OCI-LY7 (cell line): ENCODE measurements around the gene PLD1. TPM values are rescaled to one million over a fixed set of nuclear protein-coding genes. Genes with fewer than 3 reads are reported as not detected.
"Not testable (repeated sequence)": the region's sequence is repeated elsewhere in the genome, so short reads cannot be mapped to it uniquely, and the experiment has no call there.

Experiments
- BruUV-seq: library from RNA; stranded (reverse); fragments of 400-500 nt; replicated peaks from 2 replicates; lab custom pipeline; 2021; lab: Mats Ljungman, UMichigan
- CTCF ChIA-PET: fragments of 300-600 bp; sonication (Branson Sonifier 250); formaldehyde crosslinking; loops from one replicate; lab custom pipeline; 2022; ENCODE audit warnings: antibody characterized with exemption; ENCODE audit not compliant: unreplicated experiment; lab: Charles Lee
- POLR2A ChIA-PET: fragments of 300-600 bp; sonication (Branson Sonifier 250); formaldehyde crosslinking; loops from one replicate; lab custom pipeline; 2022; ENCODE audit warnings: antibody characterized with exemption; lab: Charles Lee
- DNase-seq: peaks from one replicate; pipeline ENCODE4 v3.0.0-alpha.2; 2015; ENCODE audit warnings: low spot score
- H2AFZ ChIP-seq: fragments of 200-600 bp; sonication (generic), shearing (Covaris generic); 2 replicates; pipeline ENCODE4 v1.6.1; 2014; ENCODE audit warnings: mild to moderate bottlenecking, antibody characterized with exemption, low read length, moderate library complexity
- H3K27ac ChIP-seq: fragments of 200-600 bp; sonication (generic); 2 replicates; pipeline ENCODE4 v1.5.1; 2014; ENCODE audit warnings: mixed run types, low read depth, mild to moderate bottlenecking, moderate library complexity, low read length, inconsistent platforms; ENCODE audit not compliant: poor library complexity, severe bottlenecking
- H3K36me3 ChIP-seq: fragments of 200-600 bp; sonication (generic); 2 replicates; pipeline ENCODE4 v1.6.1; 2014; ENCODE audit warnings: mild to moderate bottlenecking, antibody characterized with exemption, low read length, moderate library complexity, mixed read lengths; ENCODE audit not compliant: insufficient read depth
- H3K4me1 ChIP-seq: fragments of 200-600 bp; sonication (generic); 2 replicates; pipeline ENCODE4 v1.5.1; 2014; ENCODE audit warnings: mild to moderate bottlenecking, low read length; ENCODE audit not compliant: insufficient read depth, poor library complexity, severe bottlenecking
- H3K4me2 ChIP-seq: fragments of 200-600 bp; sonication (generic); 2 replicates; pipeline ENCODE4 v1.6.1; 2014; ENCODE audit warnings: mild to moderate bottlenecking, low read length
- H3K4me3 ChIP-seq: fragments of 200-600 bp; sonication (generic); 2 replicates; pipeline ENCODE4 v1.5.1; 2014; ENCODE audit warnings: mild to moderate bottlenecking, low read depth, low read length; ENCODE audit not compliant: poor library complexity, severe bottlenecking
- H3K79me2 ChIP-seq: fragments of 200-600 bp; sonication (generic); 2 replicates; pipeline ENCODE4 v1.6.1; 2016; ENCODE audit warnings: low read depth, mild to moderate bottlenecking, low read length, moderate library complexity, mixed read lengths; ENCODE audit not compliant: insufficient read depth
- H3K9me2 ChIP-seq: fragments of 200-600 bp; sonication (generic); 2 replicates; pipeline ENCODE4 v1.6.1; 2016; ENCODE audit warnings: mild to moderate bottlenecking, low read length, mixed read lengths; ENCODE audit not compliant: insufficient read depth
- H3K9me3 ChIP-seq: fragments of 200-600 bp; sonication (generic); 2 replicates; pipeline ENCODE4 v1.6.1; 2014; ENCODE audit warnings: mild to moderate bottlenecking, mixed run types, low read length, mixed read lengths
- H4K20me1 ChIP-seq: fragments of 200-600 bp; sonication (generic); 2 replicates; pipeline ENCODE4 v1.6.1; 2014; ENCODE audit warnings: mild to moderate bottlenecking, antibody characterized with exemption, low read length, moderate library complexity, mixed read lengths; ENCODE audit not compliant: insufficient read depth
- CTCF ChIP-seq: fragments of 200-600 bp; sonication (generic); conservative IDR thresholded peaks from 2 replicates; pipeline ENCODE4 v1.5.1; 2014; ENCODE audit warnings: mild to moderate bottlenecking, antibody characterized with exemption, low read length, moderate library complexity, mixed read lengths
- EZH2phosphoT487 ChIP-seq: fragments of 200-600 bp; sonication (generic); IDR thresholded peaks from 2 replicates; pipeline ENCODE4 v1.6.1; 2018; ENCODE audit warnings: low read depth, borderline replicate concordance, mild to moderate bottlenecking, mixed run types, antibody characterized with exemption, low read length, moderate library complexity, mixed read lengths
- intact Hi-C: fragments of 100-400 bp; cut with micrococcal nuclease; formaldehyde crosslinking; loops from one replicate; pipeline ENCODE4 v1.10.0; 2022; ENCODE audit not compliant: unreplicated experiment
- total RNA-seq, 2 experiments: library from RNA; depleted of rRNA in 1 of 2; stranded (reverse); fragments of >200 nt in 1 of 2; shearing (Covaris generic) in 1 of 2; gene quantifications; 2 replicates each; pipeline ENCODE4 v1.2.3, GENCODE V29; 2014 to 2022

PLD1 gene
- total RNA-seq, 2 experiments from 2014 or later: not detected

DNA sequence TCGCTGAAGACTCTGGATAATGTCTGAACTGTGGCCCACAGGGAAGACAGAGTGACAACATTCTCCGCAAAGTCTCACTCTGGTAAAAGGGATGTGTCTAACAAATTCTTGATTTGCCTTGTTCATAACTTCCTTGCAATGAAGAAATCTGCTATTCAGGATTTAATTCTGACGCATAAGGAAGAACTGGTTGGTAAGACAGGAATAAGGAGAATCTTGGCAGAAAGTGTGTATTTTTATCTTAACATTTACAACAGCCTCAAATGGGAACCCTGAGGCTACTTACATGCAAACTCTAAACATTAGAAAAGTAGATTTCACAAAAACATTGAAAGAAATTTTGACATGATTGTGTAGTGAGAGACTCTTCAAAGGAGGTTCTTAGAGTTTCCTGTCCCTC is 10.8 kb upstream of the PLD1 start:
- TF ChIP-seq EZH2phosphoT487 (no peak), CTCF (no peak)
- intact Hi-C loops: no loop called here
- Histone ChIP-seq H3K9me3 (no peaks in the 10 kb centered on the region), H3K4me3 (no peak overlapping the region), H3K4me1 (no peaks in the 10 kb centered on the region), H3K79me2 (no peaks in the 10 kb centered on the region), H3K27ac (no peak overlapping the region), H3K9me2 (no peaks in the 10 kb centered on the region), H3K4me2 (no peak overlapping the region), H2AFZ (no peak overlapping the region), H4K20me1 (no peaks in the 10 kb centered on the region), H3K36me3 (no peaks in the 10 kb centered on the region)
- no peak for DNase-seq
- no TSS peak for BruUV-seq
- CTCF ChIA-PET: no interaction called here
- POLR2A ChIA-PET: no interaction called here

DNA sequence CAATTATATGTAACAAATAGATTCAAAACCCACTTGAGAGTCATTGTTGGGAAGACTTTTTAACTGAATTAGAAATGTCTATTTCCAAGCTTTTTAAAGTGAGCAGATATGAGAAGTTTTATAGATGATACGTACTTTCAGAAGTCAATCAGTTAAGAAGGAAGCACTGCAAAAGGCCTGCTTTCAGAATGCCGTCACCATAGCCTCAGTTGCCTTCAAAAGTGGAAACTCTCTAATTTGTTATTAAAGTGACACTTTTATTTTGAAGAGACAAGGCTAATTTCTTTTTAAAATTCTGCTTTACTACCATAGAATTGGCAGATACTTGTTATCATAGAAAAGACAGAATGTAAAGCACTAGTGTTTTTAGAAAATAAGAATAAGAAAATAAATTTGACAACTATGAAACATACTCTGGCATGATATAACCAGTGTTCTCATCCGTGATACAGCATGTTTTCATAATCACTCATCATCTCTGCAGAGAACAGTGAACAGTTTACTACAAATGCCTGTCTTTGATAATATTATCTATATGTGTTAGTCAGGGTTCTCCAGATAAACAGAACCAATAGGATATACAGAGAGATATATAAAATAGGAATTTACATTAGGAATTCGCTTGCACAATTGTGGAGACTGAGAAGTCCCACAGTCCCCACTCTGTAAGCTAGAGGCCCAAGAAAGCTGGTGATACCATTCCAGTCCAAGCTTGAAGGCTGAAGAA is 7.0 kb upstream of the PLD1 start:
- H3K9me2 ChIP-seq: no peaks in the 10 kb centered on the region
- no peak overlapping the region for H3K4me3 ChIP-seq
- H3K36me3 ChIP-seq: no peaks in the 10 kb centered on the region
- no peak overlapping the region for H3K27ac ChIP-seq
- BruUV-seq: no TSS peak
- ChIA-PET CTCF (interaction anchor here (0.5 to 0.6 kb wide), 2 partner anchors 396 to 654 kb away, joined by 3 read pairs; no protein-coding TSS in a partner anchor), POLR2A (interaction anchor here (1.0 kb wide), 1 partner anchor 27 kb away, joined by 4 read pairs; no protein-coding TSS in a partner anchor)
- no peak overlapping the region for H2AFZ ChIP-seq
- TF ChIP-seq EZH2phosphoT487 (no peak), CTCF (no peak)
- no peaks in the 10 kb centered on the region for H3K9me3 ChIP-seq
- H3K79me2 ChIP-seq: no peaks in the 10 kb centered on the region
- no peak for DNase-seq
- H3K4me2 ChIP-seq: no peak overlapping the region
- no peaks in the 10 kb centered on the region for H3K4me1 ChIP-seq
- intact Hi-C loops: no loop called here
- H4K20me1 ChIP-seq: no peaks in the 10 kb centered on the region

DNA sequence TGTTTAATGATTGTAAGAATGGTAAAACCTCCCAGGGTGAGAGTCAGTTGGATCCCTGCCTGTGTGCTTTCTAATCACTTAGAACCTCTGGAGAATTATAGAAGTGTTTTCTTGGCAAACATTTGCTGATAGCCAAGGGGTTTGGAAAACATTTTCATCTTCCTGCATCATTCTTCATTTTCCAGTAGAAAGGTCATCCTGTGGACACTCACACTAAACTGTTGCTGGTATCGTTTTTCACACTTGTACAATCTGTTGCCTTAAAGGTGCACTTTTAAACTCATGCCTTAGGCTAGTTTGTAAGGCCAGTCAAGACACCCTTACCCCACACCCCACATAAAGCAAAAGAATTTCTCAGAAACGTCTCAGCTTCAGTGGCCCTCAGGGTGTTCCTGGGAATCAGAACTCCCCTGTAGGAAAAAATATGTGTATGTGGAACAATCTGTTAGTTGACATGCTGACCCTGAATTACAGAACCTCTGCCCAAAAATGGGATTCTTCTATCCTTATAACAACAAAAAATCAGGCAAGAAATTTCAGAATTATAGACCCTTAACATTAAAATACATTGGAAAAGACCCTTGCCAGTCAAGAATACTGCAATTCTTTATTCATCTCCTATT is 5.8 kb upstream of the PLD1 start:
- intact Hi-C loops: no loop called here
- H3K4me3 ChIP-seq: no peak overlapping the region
- no peaks in the 10 kb centered on the region for H3K9me2 ChIP-seq
- no peaks in the 10 kb centered on the region for H3K4me1 ChIP-seq
- ChIA-PET POLR2A (interaction anchor here (1.0 to 1.2 kb wide), 2 partner anchors 9 to 26 kb away, joined by 3 to 4 read pairs; no protein-coding TSS in a partner anchor), CTCF (no interaction called here)
- no peak overlapping the region for H2AFZ ChIP-seq
- BruUV-seq: no TSS peak
- no peak overlapping the region for H3K27ac ChIP-seq
- no peaks in the 10 kb centered on the region for H4K20me1 ChIP-seq
- no peaks in the 10 kb centered on the region for H3K9me3 ChIP-seq
- no peak for DNase-seq
- H3K4me2 ChIP-seq: no peak overlapping the region
- no peaks in the 10 kb centered on the region for H3K79me2 ChIP-seq
- no peaks in the 10 kb centered on the region for H3K36me3 ChIP-seq
- TF ChIP-seq CTCF: no peak
- no peak for TF ChIP-seq EZH2phosphoT487

GRCh38 chr3:171814662-171815061 is 4.4 kb upstream of the PLD1 start:
- H3K4me2 ChIP-seq, intact Hi-C loops, BruUV-seq: not testable (repeated sequence)

More at GRCh38 chr3:171814662-171815061, 4.4 kb upstream of the PLD1 start:
- H3K9me3 ChIP-seq, DNase-seq, H3K36me3 ChIP-seq, CTCF ChIA-PET, POLR2A ChIA-PET, H3K27ac ChIP-seq, H3K4me3 ChIP-seq, H4K20me1 ChIP-seq, H3K4me1 ChIP-seq, H2AFZ ChIP-seq, H3K79me2 ChIP-seq, H3K9me2 ChIP-seq: not testable (repeated sequence)
